KBM-7 (cell line): Measurements from ENCODE around the gene CLTCL1.
A peak's percentile ranks its signal among the peaks of the same experiment; 100 is the strongest.
"Not testable (repeated sequence)": the region's sequence is repeated elsewhere in the genome, so short reads cannot be mapped to it uniquely, and the experiment has no call there.

Experiments
- DNase-seq: peaks from one replicate; pipeline ENCODE4 v3.0.0-alpha.2; 2015
- in situ Hi-C: fragments of 300-500 bp; cut with MboI; formaldehyde crosslinking; loops from 2 replicates; pipeline ENCODE4 v1.14.3; 2020; ENCODE audit warnings: low sequenced_read_pairs, low pct_unique_long_range_greater_than_20kb, mixed read lengths

CLTCL1 gene

DNA sequence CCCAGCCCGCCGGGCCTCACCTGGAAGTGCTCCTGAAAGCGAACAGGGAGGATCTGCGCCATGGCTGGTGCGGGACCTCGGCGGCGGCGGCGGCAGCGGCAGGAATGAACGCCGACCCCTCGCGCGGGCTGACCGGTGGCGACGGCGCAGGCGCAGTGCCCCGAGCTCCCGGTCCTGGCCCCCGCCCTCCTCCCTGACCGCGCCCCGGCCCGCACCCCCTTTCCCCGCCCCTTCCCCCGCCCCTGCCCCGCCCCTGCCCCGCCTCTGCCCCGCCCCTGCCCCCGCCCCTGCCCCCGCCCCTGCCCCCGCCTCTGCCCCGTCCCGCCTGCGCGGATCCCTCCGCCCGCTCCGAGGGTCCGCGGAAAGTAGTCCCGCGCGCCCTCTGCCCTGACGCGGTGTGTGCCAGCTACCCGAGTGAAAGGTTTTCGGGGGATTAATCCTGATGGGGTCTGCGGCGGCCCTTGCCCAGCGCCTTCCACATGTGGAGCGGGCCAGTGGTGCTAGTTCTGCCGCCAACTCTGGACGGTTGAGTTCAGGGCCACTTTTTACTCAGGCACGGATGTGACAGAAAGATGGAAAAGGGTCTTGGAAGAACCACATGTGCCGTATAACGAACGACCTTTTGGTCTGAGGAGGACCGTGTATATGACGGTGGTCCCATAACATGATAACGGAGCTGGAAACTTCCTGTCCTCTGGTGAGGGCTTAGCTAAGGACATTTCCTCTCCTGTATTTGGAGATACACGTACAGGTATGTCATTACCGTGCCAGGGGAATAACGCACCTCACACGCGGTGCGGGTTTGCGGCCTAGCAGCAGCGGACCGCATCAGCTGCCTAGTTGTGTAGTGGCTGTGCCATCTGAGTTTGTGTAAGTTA is at the start of gene CLTCL1:
TSS of gene CLTCL1 (minus strand) at position 140 of the 878 bp plus-strand sequence. CDS start at position 62, 78 bp downstream.
- in situ Hi-C loops, result no loop called here
- peak; percentile 81 for DNase-seq

DNA sequence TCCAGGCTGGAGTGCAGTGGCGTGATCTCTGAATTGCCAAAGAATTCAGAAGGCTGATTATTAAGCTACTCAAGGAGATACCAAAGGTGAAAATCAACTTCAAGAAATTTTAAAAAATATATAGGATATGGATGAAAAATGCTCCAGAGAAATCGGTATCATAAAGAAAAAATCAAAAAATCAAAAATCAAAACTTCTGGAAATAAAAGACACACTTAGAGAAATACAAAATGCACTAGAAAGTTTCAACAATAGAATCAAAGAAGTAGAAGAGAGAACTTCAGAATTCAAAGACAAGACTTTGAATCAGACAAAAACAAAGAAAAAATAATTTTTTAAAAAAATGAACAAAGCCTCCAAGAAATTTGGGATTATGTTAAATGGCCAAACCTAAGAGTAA is 45.6 kb upstream of the CLTCL1 start:
- DNase-seq, result no peak
- in situ Hi-C loops, result no loop called here

DNA sequence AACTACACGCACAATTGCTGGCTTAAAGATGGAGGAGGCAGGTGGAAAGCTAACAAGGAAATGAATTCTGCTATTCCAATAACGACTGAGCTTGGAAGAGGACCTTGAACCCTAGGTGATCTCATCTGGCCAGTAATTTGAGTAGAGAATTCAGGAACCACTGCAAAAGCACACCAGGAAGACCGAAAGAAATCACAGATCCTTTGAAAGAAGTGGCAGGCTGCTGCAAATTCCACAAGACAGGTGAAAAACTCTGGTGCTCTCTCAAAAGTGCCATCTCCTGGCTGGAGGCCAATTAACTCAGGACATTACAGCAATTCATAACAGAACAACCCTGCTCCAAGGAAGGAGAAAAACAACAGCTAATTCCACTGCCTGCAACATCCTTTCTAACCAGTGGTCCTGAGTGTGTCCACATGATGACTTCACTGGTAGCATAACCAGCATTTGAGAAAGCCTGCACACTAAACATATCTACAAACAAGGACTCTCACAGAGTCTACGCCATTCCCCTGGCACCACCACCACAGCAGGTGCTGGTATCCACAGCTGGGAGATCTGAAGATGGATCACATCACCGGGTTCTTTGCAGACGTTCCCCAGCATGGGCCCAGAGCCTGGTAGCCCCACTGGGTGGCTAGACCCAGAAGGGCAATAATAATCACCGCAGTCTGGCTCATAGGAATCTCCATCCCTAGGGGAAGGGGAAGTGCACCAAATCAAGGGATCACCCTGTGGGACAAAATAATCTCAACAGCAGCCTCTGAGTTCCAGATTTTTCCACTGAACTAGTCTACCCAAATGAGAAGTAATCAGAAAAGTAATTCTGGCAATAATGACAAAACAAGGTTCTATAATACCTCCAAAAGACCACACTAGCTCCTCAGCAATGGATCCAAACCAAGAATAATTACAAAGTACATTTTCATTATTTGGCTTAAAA is 44.9 kb upstream of the CLTCL1 start:
- no peak for DNase-seq
- in situ Hi-C loops, result no loop called here

- DNase-seq, result no peak
- in situ Hi-C loops, result no loop called here
Observed at GRCh38 chr22:19331975-19332374, 40.5 kb upstream of the CLTCL1 start.

- in situ Hi-C loops, result no loop called here
- DNase-seq, result no peak
Observed at GRCh38 chr22:19331474-19331873, 40.0 kb upstream of the CLTCL1 start.

- in situ Hi-C loops, result no loop called here
- no peak for DNase-seq
Observed at GRCh38 chr22:19330865-19331418, 39.4 kb upstream of the CLTCL1 start.

GRCh38 chr22:19330205-19330604 is 38.7 kb upstream of the CLTCL1 start:
- in situ Hi-C loops, result not testable (repeated sequence)

DNA sequence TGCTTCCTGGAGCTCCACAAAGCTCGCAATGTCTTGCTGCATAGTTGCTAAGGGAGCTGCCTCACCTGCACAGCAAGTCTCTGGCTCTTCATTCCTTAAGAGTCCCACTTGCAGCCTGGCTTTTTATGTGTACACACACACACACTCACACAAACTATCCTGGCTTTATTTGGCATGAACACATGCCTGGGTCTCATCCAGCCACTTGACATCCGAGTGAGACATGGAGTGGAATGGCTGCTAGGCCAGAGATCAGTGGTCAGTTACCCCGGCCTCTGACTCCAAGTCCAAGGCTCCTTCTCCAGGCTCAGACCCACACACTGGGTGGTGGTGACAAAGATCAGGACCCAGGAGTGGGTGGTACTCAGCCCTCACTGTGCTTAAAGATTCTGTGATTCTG is 37.9 kb upstream of the CLTCL1 start:
- in situ Hi-C loops, result no loop called here

More at GRCh38 chr22:19330205-19330604, 38.7 kb upstream of the CLTCL1 start:
- DNase-seq, result not testable (repeated sequence)

GRCh38 chr22:19325296-19325948 is 33.9 kb upstream of the CLTCL1 start:
- in situ Hi-C loops, result no loop called here
- DNase-seq, result no peak

More for the DNA sequence above, 37.9 kb upstream of the CLTCL1 start:
- DNase-seq, result no peak

DNA sequence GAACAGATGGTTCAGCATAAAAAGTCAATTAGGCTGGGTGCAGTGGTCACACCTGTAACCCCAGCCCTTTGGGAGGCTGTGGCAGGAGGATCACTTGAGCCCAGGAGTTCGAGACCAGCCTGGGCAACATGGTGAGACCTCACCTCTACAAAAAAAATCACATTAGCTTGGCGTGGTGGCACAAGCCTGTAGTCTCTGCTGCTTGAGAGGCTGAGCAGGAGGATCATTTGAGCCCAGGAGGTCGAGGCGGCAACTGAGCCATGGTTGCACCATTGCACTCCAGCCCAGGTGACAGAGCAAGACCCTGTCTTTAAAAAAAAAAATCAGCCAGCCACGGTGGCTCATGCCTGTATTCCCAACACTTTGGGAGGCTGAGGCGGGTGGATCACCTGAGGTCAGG is 31.9 kb upstream of the CLTCL1 start:
- DNase-seq, in situ Hi-C loops: not testable (repeated sequence)

- DNase-seq, result no peak
- in situ Hi-C loops, result no loop called here
Observed at GRCh38 chr22:19321757-19322156, 30.2 kb upstream of the CLTCL1 start.

- DNase-seq, in situ Hi-C loops: not testable (repeated sequence)
Observed at GRCh38 chr22:19320136-19320535, 28.6 kb upstream of the CLTCL1 start.

- in situ Hi-C loops, result no loop called here
- DNase-seq, result no peak
Observed at GRCh38 chr22:19319281-19319680, 27.8 kb upstream of the CLTCL1 start.

- DNase-seq, result no peak
- in situ Hi-C loops, result no loop called here
Observed at GRCh38 chr22:19317865-19318264, 26.3 kb upstream of the CLTCL1 start.

GRCh38 chr22:19307872-19308271 is 16.4 kb upstream of the CLTCL1 start:
- DNase-seq, result no peak

GRCh38 chr22:19306535-19306934 is 15.0 kb upstream of the CLTCL1 start:
- DNase-seq, in situ Hi-C loops: not testable (repeated sequence)

More at GRCh38 chr22:19307872-19308271, 16.4 kb upstream of the CLTCL1 start:
- in situ Hi-C loops, result no loop called here

DNA sequence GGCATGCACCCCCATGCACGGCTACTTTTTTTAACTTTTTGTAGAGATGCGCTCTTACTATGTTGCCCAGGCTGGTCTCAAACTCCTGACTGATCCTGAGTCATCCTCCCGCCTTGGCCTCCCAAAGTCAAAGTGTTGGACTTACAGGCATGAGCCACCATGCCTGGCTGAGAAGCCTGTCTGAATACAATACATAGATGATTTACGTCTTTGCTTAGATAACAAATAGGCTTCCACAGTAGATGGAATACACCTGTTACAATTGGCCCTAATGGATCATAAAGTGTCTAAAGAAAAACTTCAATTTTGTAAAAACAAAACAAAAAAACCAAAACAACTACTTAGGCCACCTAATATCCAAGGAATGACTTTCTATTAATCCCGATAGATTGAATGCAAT is 13.0 kb upstream of the CLTCL1 start:
- in situ Hi-C loops, result no loop called here
- no peak for DNase-seq

DNA sequence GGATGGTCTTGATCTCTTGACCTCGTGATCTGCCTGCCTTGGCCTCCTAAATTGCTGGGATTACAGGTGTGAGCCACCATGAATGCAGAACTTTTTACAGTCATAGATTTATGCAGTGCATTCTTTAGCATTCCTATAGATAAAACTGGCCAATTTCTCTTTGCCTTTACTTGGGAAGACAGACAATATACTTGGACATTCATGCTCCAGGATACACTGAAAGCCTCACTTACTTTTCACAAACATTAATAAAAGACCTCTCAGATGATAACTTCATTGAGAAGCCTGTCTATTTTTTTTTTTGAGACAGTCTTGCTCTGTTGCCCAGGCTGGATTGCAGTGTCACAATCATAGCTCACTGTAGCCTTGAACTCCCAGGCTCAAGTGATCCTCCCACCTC is 12.3 kb upstream of the CLTCL1 start:
- in situ Hi-C loops, result no loop called here
- no peak for DNase-seq

DNA sequence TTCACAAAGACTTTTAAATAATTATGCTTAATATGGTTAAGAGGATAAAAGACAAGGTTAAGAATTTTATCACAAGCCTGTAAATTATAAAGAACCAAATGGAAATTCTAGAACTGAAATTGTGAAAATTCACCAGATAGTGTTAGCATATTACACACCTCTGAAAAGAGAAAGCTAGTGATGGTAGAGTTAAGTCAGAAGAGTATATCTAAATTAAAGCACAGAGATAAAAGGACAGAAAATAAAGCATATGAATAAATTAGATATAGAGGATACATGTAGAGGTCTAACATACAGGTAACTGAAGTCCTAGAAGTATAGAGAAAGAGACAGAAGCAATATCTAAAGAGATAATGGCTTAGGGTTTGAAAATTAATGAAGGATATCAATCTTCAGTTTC is 4.2 kb upstream of the CLTCL1 start:
- no peak for DNase-seq
- in situ Hi-C loops, result no loop called here
